GM21381 (cell line): ENCODE data around the gene EXOC6B.
A peak's percentile ranks its signal among the peaks of the same experiment; 100 is the strongest.

Experiments used
- ATAC-seq: cut with Tn5 transposase; IDR thresholded peaks from one replicate; pipeline ENCODE4 v1.9.1; 2021; ENCODE audit warnings: mild to moderate bottlenecking, moderate library complexity; ENCODE audit not compliant: unreplicated experiment

Gene EXOC6B

DNA sequence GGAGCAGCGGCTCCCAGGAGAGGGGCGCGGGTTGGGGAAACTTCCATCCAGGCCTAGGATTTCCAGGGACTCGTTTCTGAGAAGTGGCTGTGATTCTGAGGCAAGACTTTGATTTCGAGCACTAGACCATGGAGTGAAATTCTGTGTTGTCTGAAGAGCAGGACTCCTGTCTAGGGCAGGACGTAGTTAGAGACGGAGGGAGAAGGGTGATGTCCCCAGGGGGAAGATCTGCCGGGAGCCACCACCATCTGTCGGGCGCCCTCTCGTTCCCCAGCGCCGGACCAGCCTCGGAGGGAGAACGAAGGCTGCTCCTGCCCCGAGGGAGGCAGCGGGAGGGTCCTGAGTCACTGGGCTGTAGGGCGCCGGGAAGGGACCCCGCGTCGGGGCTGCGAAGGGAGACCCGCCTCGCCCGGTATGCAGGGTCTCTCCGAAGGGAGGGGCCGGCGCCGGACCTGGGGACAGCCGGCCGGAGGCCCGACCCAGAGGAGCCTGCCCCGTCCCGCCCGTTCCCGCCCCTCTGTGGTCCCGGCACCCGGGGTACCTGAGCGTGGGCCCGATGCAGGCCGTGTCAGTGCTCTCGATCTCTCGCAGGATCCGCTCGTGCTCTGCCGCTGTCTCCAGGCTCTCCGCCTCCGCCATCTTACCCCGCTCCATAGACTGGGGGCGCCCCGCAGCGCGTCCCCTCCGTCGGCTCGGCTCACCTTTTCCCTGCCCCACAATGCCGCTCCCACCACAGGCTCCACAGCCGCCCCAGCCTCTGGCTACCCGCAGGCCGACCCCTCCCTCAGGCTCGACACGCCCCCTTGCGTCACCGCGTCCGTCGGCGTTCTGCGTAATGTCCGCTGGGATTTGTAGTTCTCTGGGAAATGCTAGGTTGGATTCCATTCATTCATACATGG, at the start of gene EXOC6B:
Gene EXOC6B (minus strand): TSS at position 777 of the 899 bp plus-strand sequence.
- ATAC-seq = peak; percentile 93

DNA sequence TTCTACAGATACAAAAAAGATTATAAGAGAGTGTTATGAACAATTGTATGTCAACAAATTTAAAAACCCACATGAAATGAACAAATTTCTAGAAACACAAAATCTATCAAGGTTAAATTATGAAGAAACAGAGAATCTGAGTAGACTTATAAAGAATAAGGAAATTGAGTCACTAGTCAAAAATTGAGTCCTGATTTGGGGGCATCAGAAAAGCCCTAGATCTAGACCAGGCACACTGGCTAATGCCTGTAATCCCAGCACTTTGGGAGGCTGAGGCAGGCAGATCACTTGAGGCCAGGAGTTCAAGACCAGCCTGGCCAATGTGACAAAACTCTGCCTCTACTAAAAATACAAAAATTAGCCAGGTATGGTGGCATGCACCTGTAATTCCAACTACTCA, 46.0 kb upstream of the EXOC6B start:
- no peak for ATAC-seq

DNA sequence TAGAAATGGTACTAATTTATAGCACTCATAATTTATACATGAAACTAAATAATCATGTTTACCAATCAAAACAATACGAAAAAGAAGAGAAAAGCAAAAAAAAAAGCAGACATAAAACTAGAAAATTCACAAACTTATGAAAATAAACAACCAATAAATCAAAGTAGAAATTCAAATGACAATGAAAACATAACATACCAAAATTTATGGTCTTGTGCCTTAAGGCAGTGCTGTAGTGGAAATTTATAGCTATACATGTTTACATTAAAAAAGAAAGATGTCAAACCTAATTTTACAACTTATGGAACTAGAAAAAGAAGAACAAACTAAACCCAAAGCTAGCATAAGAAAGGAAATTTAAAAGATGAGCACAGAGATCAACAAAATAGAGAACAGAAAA, 45.2 kb upstream of the EXOC6B start:
- no peak for ATAC-seq

DNA sequence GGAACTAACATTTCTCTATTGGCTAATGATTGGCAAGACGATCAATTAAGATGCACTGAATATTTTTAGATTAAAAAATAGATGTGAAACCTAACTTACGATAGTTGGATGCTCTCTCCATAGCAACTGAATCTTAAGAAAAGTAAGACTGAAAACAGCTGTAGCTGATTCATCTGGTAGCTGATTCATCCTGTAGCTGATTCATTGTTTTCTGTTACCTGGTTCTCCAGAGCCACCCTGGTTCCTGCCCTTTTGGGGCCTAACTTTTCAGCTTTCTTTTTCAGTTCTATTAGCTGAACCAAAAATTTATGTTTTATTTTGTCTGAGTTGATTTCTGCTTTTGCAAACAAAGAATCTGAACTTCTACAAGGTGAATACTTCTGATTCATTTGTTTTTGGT, 38.7 kb upstream of the EXOC6B start:
- no peak for ATAC-seq

DNA sequence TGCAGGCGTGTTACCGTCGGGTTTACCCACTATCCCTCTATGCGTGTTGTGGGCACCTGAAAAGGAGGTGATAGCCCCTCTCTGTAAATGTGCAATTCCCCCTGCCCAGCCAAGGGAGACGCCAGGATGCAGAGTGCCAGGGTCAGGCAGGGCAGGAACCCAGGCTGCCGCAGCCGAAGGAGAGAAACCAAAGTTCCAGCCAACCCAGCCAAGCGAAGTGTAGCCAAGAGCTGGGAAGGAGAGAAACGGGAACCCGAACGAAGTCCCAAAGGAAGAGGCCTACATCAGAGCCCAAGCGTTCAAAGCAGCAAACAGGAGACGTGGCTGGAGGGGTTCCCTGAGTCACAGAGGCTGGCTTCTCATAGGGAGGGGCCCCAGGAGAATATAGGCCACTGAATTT, 37.2 kb upstream of the EXOC6B start:
- no peak for ATAC-seq

DNA sequence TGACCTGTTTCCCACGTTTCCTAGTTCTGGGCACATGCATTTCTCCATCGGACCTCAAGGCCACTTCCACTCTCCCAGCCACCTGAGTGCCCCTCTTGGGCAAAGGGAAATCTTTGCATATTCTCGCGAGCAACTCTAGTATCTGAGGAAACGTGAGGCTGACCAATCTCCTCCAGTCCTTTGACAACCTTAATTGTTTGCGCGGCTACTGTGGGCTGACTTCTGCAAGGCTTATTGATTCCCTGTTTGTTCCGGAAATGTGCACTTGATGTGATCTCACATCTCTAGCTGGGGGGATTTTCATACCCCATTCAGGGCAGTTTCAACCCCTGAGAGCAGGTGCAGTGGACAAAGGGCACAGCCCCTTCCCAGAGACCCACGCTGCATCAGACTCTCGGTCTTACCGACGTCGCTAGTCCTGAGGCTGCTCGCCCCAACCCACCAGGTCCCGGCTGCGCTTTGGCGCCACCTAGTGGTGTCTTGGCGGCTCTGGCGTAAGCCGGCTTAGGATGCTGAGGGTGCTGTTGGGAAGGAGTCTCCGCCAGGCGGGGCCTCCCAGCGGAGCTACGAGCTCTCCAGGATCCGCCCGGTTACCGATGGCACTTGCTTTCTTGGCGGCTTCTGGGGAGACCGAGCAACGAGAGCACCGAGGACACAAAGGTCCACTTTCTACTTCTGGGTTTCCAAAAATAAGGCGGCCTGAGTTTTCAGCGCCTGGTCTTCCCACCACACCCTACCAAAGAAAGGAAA, 36.6 kb upstream of the EXOC6B start:
- peak; percentile 91 for ATAC-seq

DNA sequence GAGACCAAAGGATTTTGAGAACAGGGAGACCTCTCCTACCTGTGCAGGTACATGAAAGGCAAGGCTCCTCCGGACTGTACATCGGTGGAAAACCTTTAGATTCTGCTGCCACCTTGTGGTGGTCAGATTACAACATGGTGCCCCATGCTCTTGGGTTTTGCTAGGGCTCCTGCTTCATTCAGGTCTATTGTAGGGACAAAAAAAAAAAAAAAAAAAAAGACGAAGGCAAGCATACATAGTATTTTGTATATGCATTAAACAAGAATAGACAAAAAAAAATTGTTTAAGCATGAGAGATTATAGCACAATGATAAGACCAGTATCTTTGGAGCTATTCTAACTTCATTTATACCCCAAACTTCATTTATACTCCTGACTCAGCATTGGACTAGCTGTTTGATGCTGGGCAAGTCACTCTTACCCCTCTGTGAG, 34.0 kb upstream of the EXOC6B start:
- no peak for ATAC-seq

DNA sequence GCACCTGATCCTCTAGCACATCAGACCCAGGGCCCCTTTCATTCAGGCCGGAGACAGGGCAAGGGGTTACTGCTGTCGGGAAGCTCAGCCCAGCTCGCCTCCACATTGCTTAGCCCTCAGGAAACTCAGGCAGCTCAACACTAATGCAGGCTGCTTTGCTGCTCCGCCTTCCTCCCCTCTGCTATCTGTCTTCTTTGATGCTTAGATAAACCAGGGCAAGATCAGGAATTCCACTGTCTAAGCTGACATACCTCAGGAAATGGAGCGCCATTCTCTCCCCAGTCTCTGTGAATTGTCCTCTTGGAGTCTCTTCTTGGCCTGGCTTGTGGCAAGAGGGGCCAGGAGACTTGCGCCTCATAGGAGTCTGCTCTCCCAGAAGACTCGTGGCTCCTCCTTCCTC, 25.5 kb upstream of the EXOC6B start:
- ATAC-seq = no peak

DNA sequence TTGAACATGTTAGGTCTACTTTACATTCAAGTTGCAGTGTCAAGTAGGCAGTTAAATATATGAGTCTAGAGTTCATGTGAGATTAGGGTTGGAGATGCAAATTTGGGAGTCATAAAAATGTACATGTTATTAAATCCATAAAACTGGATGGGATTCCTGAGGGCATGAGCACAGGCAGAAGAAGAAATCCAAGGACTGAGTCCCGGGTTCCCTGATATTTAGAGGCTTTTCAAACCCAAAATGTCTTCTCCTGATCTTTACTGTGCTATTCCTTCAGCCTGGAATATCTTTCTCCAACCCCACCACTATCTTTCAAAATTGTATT, 23.3 kb upstream of the EXOC6B start:
- no peak for ATAC-seq

DNA sequence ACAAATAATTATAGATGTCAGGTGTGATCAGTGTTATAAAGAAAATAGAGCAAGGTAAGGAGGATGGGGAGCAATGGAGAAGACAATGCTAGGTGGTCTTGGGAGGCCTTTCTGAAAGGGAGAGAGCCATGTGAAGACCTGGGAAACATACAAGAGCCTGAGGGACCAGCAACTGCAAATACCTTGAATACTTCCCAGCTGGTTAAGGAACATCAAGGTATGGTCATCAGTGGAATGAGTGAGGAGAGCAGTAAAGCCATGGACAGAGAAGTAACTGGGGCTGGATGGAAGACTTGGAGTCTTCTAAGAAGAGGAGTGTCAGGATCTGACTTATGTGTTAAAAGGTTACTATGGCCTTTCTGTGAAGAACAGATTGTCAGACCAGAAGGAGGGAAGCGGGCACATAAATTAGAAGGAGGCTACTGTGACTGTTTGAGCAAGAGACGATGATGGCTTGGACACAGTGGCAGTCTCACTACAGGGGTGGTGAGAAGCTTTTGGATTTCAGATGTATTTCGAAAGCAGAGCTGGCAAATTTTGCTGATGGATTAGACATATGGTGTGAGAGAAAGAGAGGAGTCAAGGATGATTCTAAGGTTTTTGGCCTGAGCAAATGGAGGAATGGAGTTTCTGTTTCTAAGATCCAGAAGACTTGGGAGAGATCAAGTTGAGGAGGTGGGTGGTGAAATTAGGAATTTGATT, 22.8 kb upstream of the EXOC6B start:
- no peak for ATAC-seq

DNA sequence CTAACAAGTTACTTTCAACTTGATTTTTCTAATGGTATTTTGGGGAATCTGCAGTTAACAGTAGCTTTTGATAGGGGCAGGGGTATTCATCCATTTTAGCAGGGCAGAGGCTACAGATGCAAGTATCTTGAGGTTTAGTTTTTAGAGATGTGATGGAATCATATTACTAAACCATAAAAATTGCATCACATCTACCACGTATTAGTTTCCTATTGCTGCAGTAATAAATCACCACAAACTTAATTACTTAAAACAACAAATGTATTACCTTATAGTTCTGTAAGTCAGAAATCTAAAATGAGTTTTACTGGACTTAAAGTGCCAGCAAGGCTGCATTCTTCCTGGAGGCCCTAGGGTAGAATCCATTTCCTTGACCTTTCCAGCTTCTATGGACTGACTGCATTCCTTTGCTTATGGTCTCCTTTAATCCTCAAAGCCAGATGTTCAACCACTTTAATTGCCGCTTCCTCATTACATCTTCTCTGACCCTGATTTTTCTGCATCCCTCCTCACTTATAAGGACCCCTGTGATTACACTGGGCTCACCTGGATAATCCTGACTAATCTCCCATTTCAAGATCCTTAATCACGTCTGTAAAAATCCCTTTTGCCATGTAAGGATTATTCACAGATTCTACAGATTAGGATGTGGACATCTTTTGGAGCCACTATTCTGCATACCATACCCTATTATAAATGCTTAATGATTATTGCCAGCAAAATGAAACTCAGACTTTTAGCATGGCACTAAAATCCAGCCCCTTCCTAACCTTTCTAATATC, 21.9 kb upstream of the EXOC6B start:
- ATAC-seq = no peak

DNA sequence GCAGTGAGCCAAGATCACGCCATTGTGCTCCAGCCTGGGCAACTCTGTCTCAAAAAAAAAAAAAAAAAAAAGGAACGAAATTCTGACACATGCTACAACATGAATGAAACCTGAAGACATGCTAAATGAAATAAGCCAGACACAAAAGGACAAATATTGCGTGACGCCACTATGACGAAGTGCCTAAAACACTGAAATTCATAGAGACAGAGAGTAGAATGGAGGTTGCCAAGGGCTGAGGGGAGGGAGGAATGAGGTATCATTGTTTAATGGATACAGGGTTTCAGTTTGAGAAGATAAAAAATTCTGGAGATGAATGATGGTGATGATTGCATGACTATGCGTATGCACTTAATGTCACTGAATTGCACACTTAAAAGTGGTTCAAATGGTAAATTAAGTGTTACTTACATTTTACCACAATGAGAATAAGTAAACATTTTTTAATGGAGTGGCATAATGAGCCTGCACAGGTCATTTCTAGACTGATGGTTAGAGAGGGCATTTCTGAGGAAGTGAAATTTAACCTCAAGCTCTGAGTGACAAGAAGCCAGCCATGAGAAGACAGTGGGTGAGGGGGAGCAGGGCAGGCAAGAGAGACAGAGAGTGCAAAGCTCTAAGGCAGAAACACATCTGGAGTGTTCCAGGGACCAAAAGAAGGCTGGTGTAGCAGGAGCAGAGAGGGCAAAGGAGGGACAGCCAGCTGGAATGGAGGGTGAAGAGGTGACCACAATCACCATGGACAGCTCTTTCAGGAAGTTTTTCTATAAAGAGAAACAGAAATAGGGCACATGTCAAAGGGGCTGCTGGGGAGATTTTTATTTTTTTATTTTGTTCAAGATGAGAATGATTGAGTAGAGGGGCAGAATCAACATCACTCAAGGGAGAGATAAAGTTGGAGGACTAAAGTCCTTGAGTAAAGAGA, 20.6 kb upstream of the EXOC6B start:
- peak; percentile 88 for ATAC-seq

DNA sequence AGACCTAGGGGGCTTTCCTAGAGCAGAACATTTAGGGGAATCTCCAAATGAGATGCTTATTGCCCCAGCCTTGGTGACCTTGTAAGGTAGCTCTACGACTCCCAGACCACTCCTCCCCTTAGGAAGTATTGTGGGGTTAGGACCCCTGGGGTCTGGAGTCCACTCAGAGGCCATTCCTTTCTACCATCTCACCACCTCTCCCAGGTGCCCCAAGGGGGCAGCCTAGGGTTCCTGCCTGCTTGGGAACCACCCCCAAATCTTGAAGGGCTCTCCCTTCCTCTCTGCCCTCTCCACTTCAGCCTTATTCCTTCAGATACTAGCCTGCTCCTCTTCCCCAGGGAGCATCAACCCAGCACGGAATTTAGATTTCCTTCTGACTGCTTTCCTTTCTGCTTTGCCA, 17.5 kb upstream of the EXOC6B start:
- no peak for ATAC-seq

DNA sequence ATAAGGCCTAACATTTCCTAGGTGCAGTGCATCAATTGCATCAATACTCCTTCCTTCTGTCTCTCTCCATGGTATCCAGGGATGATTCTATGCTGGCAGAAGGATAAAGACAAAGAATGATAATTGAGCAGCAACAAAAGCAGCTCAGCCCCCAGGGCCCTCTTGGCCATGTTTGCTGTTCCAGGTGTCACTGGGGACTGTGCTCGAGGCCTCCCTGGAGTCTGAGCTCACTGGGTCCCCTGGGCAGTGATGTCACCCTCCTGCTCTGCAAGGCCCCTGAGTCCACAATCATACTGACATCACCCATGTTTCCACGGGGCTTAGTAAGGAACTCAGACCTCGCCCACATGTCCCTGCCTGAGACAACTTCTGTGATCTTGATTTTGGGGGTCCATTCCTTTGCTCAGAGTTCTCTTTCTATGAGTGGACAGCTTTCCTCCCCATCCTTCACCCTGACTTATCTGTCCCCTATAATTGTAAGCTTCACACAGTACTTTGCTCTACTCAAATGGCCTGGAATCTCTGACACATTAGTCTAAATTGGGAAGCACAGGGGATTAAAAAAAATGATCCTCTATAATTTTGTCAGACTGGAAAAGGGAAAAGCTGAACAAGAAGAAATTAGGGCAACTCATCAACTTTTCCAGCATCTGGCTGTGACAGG, 15.8 kb upstream of the EXOC6B start:
- ATAC-seq = no peak

DNA sequence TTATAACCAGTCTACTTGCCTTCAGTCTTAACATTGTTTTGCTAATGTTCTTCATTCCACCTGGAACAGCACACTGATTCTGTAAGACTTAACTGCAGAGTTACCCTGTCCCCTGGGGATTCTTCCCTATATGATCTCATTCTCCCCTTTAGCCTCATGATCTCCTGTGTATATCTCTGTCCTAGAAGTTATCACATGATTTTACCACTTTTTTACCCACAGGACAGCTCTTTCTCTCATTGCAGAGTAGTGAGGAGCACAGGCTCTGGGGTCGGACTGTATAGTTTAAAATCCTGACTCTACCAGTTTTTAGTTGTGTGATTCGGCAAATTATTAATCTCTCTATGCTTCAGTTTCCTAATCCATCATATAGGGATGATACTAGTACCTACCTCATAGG, 14.2 kb upstream of the EXOC6B start:
- no peak for ATAC-seq

DNA sequence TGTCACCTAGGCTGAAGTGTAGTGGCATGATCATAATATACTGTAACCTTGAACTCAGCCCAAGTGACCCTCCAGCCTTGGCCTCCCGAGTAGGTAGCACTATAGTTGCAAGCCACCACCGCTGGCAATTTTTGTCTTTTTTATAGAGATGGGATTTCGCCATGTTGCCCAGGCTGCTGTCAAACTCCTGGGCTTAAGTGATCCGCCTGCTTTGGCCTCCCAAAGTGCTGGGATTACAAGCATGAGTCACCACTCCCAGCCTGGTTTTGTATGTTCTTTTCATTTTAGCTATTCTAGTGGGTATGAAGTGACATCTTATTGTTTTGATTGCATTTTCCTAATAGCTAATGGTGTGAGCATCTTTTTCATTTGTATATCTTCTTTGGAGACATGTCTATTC, 11.3 kb upstream of the EXOC6B start:
- ATAC-seq = no peak

DNA sequence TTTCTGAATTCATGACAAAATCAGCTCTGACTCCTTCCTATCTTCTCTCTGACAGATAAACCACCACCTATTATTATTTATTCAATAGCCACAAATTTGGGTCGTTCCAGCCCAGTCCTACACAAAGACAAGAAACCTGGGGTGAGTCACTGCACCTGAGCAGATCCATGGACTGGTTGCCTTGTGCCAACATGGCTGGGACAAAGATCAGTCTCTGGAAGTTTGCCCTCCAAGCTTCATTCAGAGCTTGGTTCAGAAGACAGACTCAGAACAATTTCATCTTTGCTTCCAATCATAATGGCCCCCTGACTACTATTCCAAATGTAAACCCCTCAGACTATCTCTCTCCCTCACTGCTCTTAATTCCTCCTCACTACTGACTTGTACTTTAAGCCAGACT, 9.6 kb upstream of the EXOC6B start:
- no peak for ATAC-seq

DNA sequence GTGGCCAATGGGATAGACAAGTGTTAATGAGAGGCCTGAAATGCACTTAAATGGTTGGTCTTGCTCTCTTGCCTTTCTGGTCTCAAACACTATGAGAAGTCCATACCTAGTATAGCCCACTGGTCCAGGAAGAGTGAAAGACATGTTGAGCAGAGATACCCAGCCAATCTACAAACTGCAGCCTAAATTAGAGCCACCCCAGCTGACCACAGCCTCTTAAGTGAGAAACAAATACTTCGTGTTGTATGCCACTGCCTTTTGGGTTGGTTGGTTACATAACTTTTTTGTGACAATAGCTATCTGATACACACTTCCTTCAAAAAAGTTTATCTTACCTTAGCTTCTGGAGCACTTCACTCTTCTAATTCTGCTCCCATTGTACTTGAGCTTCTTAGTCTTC, 8.8 kb upstream of the EXOC6B start:
- no peak for ATAC-seq

DNA sequence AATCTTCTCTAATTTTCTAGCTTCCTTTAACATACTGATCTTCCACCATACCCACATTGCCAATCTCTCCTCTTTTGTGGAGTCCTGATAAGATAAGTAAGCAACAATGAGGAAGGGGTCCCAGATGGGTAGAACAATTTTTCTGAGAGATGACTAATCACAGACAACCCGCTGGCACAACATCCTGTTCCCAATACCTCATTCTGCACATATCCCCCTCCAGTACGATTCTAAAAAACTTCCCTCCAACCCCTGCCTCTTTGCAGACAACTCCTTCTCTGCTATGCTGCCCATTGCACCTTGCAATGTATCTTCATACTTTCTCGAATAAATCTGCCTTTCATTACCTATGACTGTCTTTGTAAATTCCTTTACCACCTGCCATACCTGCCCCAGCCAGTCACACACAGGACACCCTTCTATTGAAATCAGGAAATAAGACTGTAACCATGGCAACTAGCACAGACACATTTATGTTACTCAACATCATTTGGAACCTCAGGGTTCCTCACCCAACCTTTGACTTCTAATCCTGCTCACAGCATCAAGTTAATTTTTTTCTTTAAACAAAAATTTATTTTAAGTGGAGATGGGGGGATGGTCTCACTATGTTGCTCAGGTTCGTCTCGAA, 7.4 kb upstream of the EXOC6B start:
- ATAC-seq = no peak
